Left ventricle myocardium inferior (tissue), 1 donor: ENCODE measurements around the gene ADPGK. TPM values are rescaled to one million over a fixed set of nuclear protein-coding genes. Genes with fewer than 3 reads are reported as not detected.

Experiments used
- DNase-seq: peaks from one replicate; pipeline ENCODE4 v3.0.0-alpha.2; 2020
- H3K27ac ChIP-seq: fragments of 200-600 bp; replicated peaks from 2 replicates; pipeline ENCODE4 v1.8.0; 2021
- H3K27me3 ChIP-seq: fragments of 200-600 bp; 2 replicates; pipeline ENCODE4 v1.8.0; 2021; ENCODE audit warnings: low read depth
- H3K36me3 ChIP-seq: fragments of 200-600 bp; 2 replicates; pipeline ENCODE4 v1.8.0; 2021
- H3K4me1 ChIP-seq: fragments of 200-600 bp; 2 replicates; pipeline ENCODE4 v1.8.0; 2021
- H3K4me3 ChIP-seq: fragments of 200-600 bp; 2 replicates; pipeline ENCODE4 v1.8.0; 2021; ENCODE audit warnings: mild to moderate bottlenecking, moderate library complexity
- H3K9me3 ChIP-seq: fragments of 200-600 bp; replicated peaks from 2 replicates; pipeline ENCODE4 v1.8.0; 2021
- intact Hi-C: fragments of 100-400 bp; cut with micrococcal nuclease; formaldehyde crosslinking; loops from one replicate; pipeline ENCODE4 v1.11.0; 2022
- total RNA-seq: library from RNA; stranded (reverse); fragmentation: NEBNext Ultra II Directional; extraction: Animal tissue kit (Norgen Biotek cat#: 25700); gene quantifications from one replicate; pipeline ENCODE4 v1.2.1, GENCODE V29; 2021
- TF ChIP-seq, protein P1 (sequence below): fragments of 200-600 bp; IDR thresholded peaks from 2 replicates; pipeline ENCODE4 v1.8.0; 2021; ENCODE audit warnings: antibody characterized with exemption, mild to moderate bottlenecking, borderline replicate concordance
- donor health status: DM: no; HTN: yes; CAD: no; lungs with severe emphysema.

Gene ADPGK
- total RNA-seq, 1 donor from 2014 or later: 9.1 TPM

DNA sequence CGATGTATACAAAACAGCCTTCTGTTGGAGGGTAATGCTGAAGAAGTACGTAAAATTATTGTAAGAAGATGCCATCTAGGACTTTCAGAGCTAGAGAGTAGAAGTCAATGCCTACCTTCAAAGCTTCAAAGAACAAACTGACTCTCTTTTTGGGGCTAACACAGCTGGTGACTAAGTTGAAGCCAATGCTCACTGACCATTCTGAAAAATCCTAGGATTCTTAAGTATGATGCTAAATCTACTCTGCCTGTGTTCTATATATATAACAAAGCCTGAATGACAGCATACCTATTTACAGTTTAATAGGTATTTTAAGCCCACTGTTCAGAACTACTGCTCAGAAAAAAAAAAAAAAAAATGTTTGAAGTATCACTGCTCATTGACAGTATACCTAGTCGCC lies 18.9 kb downstream of the ADPGK start:
- H3K27ac ChIP-seq: no peak overlapping the region
- intact Hi-C loops: no loop called here
- peaks cover 23% of the 10 kb centered on the region for H3K9me3 ChIP-seq
- H3K27me3 ChIP-seq: no peaks in the 10 kb centered on the region
- TF ChIP-seq, protein P1, sequence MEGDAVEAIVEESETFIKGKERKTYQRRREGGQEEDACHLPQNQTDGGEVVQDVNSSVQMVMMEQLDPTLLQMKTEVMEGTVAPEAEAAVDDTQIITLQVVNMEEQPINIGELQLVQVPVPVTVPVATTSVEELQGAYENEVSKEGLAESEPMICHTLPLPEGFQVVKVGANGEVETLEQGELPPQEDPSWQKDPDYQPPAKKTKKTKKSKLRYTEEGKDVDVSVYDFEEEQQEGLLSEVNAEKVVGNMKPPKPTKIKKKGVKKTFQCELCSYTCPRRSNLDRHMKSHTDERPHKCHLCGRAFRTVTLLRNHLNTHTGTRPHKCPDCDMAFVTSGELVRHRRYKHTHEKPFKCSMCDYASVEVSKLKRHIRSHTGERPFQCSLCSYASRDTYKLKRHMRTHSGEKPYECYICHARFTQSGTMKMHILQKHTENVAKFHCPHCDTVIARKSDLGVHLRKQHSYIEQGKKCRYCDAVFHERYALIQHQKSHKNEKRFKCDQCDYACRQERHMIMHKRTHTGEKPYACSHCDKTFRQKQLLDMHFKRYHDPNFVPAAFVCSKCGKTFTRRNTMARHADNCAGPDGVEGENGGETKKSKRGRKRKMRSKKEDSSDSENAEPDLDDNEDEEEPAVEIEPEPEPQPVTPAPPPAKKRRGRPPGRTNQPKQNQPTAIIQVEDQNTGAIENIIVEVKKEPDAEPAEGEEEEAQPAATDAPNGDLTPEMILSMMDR: no peak
- H3K4me1 ChIP-seq: peaks cover 2% of the 10 kb centered on the region
- no peak for DNase-seq
- H3K4me3 ChIP-seq: no peak overlapping the region
- H3K36me3 ChIP-seq: peaks cover 76% of the 10 kb centered on the region

DNA sequence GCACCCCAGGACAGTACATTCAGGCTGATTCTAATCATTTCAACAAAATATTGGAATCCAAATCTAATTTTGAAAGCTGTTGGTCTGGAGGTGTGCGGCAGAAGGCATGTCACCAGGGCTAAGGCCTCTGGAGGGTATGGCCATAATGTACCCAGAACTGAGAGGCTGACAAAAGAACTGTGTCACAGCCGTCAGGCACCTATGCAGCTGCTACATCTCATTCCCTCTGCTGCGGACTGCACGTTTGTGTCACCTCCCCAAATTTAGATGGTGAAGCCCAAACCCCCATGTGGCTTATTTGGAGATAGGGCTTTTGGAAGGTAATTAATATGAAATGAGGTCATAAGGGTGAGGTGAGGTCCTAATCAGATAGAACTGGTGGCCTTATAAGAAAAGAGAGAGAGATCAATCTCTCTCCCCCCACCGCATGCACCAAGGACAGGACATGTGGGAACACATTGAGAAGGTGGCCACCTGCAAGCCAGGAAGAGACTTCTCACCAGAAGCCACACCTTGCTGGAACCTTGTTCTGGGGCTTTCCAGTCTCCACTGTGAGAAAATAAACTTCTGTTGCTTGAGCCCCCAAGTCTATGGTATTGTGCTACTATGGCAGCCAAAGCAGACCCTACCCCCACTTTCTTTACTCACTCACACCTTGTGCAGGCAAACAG lies 22.8 kb downstream of the ADPGK start:
- Histone ChIP-seq H3K9me3 (no peaks in the 10 kb centered on the region), H3K4me1 (peaks cover 6% of the 10 kb centered on the region), H3K36me3 (peaks cover 67% of the 10 kb centered on the region), H3K27ac (no peak overlapping the region), H3K27me3 (no peaks in the 10 kb centered on the region), H3K4me3 (no peak overlapping the region)
- TF ChIP-seq, protein P1: no peak
- DNase-seq: no peak
- intact Hi-C loops: no loop called here

DNA sequence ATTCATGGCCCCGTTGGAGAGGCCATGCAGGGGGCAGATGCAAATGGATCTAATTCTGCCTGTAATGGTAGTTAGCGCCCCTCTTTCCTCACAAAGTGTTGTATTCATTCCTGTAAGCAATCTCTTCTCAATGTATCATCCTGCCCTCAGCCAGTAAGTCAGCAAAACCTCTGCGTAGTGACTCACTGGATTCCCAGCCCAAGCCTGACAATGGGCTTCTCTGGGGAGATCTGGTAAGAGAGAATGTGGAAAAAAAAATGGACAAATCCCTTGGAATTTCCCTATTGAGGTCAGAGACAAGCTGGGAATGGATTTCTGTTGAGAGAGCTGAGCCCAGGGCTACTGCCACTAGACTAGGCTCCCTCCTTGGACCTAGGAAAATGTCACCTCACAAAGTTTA lies 25.4 kb downstream of the ADPGK start:
- DNase-seq: no peak
- H3K9me3 ChIP-seq: no peaks in the 10 kb centered on the region
- H3K4me1 ChIP-seq: peaks cover 4% of the 10 kb centered on the region
- intact Hi-C loops: no loop called here
- TF ChIP-seq, protein P1: no peak
- H3K27me3 ChIP-seq: no peaks in the 10 kb centered on the region
- peaks cover 82% of the 10 kb centered on the region for H3K36me3 ChIP-seq
- no peak overlapping the region for H3K4me3 ChIP-seq
- H3K27ac ChIP-seq: no peak overlapping the region

DNA sequence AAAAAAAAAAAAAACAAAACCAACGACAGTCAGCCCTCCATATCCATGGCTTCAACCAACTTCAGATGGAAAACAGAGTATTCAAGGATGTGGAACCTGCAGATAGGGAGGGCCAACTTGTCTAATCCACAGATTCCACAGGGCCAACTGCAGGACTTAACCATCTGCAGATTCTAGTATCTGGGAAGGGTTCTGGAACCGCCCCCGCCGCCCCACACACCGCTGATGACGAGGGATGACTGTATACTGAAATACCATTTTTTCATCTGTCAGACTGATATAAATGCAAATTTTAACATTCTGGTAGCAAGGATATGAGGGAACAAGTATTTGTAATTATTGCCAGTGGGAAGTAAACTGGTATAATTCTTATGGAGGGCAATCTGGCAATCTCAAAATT lies 29.5 kb downstream of the ADPGK start:
- peaks cover 9% of the 10 kb centered on the region for H3K4me1 ChIP-seq
- H3K36me3 ChIP-seq: peaks cover 77% of the 10 kb centered on the region

DNA sequence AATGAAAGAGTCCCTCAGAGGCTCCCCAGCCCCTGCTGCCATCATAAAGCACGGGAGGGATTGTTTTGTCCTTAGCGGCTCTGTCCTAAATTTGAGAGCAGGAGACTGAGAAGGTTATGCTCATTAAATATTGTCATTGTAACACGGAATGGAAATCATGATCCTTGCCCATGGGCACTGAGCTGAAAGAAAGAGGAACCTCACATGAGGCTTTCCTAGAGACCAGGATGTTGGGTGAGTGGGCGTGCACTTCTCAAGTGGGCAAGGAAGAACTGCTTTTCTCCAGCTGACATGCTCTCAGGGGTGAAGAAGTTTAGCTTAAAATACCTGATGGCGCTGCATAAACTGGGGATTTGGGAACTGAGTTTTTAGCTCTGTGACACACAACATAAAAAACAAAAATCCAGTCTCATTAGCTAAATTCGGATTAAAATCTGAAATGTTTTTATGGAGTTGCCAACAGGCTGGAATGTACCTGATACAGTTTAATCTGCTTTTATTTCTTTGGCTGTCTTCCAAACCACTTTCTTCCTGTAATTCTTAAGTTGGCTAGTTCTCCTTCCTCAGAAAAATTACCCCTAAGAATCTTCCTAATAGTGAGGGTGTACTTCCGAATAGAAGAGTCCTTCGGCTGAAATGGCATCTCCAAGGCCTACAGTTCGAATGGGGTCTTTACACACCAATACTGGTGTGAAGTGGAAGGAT lies 31.7 kb downstream of the ADPGK start:
- peaks cover 5% of the 10 kb centered on the region for H3K4me1 ChIP-seq
- H3K36me3 ChIP-seq: peaks cover 62% of the 10 kb centered on the region
- intact Hi-C loops: no loop called here
- no peak overlapping the region for H3K4me3 ChIP-seq
- DNase-seq: peak; percentile 16
- TF ChIP-seq, protein P1: no peak
- no peaks in the 10 kb centered on the region for H3K27me3 ChIP-seq
- no peak overlapping the region for H3K27ac ChIP-seq
- no peaks in the 10 kb centered on the region for H3K9me3 ChIP-seq

More for the DNA sequence above, 29.5 kb downstream of the ADPGK start:
- Histone ChIP-seq H3K27ac (no peak overlapping the region), H3K9me3 (no peaks in the 10 kb centered on the region), H3K27me3 (no peaks in the 10 kb centered on the region), H3K4me3 (no peak overlapping the region)
- DNase-seq: no peak
- TF ChIP-seq, protein P1: no peak
- intact Hi-C loops: no loop called here
